CD4-positive, alpha-beta T cell (primary cell): Measurements from ENCODE around the gene OAS2. TPM values are rescaled to one million over a fixed set of nuclear protein-coding genes. Genes with fewer than 3 reads are reported as not detected.

Experiments
- ATAC-seq: fragments of 200-7000 bp; cut with Tn5 transposase; one replicate; pipeline ENCODE4 v1.10.0; 2022; ENCODE audit warnings: mild to moderate bottlenecking; ENCODE audit not compliant: poor library complexity
- CTCF ChIA-PET: fragments of 350-600 bp; sonication (Branson Sonifier 250); formaldehyde crosslinking; loops from one replicate; lab custom pipeline; 2021; ENCODE audit warnings: antibody characterized with exemption, inconsistent platforms; lab: Charles Lee
- POLR2A ChIA-PET: fragments of 350-600 bp; sonication (Branson Sonifier 250); formaldehyde crosslinking; loops from one replicate; lab custom pipeline; 2021; ENCODE audit warnings: antibody characterized with exemption, inconsistent platforms; lab: Charles Lee
- DNase-seq, 14 experiments: peaks; one replicate each; pipeline ENCODE4 v3.0.0-alpha.2; 2013 to 2020; ENCODE audit warnings: mixed read lengths in 2 of 14
- H3K27ac ChIP-seq, 2 donors: one replicate each; pipeline versions ENCODE4 v1.5.1 to v1.7.0; 2013; ENCODE audit warnings: low read length in 2 of 2, low read depth in 1 of 2, mild to moderate bottlenecking in 1 of 2
- H3K27me3 ChIP-seq, 2 experiments: 1 replicate in 1 of 2; 2 replicates in 1 of 2; pipeline versions ENCODE4 v1.6.1 to v1.7.0; 2013; ENCODE audit warnings: low read length in 2 of 2, control low read depth in 1 of 2, mild to moderate bottlenecking in 1 of 2, moderate library complexity in 1 of 2; ENCODE audit not compliant: insufficient read depth in 2 of 2, control insufficient read depth in 1 of 2
- H3K36me3 ChIP-seq: one replicate; pipeline ENCODE4 v1.6.1; 2013; ENCODE audit warnings: low read length, control low read depth; ENCODE audit not compliant: insufficient read depth
- H3K4me1 ChIP-seq: one replicate; pipeline ENCODE4 v1.6.1; 2013; ENCODE audit warnings: low read length, control low read depth; ENCODE audit not compliant: insufficient read depth
- H3K4me3 ChIP-seq: one replicate; pipeline ENCODE4 v1.5.1; 2013; ENCODE audit warnings: mild to moderate bottlenecking, low read length, moderate library complexity
- H3K9me3 ChIP-seq, 2 experiments: 1 replicate in 1 of 2; 2 replicates in 1 of 2; pipeline versions ENCODE4 v1.6.1 to v1.7.0; 2013; ENCODE audit warnings: low read length in 2 of 2, mild to moderate bottlenecking in 2 of 2, control low read depth in 1 of 2, moderate library complexity in 1 of 2; ENCODE audit not compliant: control insufficient read depth in 1 of 2, insufficient read depth in 1 of 2
- H3K27ac Mint-ChIP-seq: one replicate; pipeline ENCODE4 v1.8.0; 2020; ENCODE audit warnings: mixed read lengths
- H3K27me3 Mint-ChIP-seq: one replicate; pipeline ENCODE4 v1.8.0; 2021; ENCODE audit warnings: mixed read lengths
- H3K36me3 Mint-ChIP-seq: one replicate; pipeline ENCODE4 v1.8.0; 2021; ENCODE audit warnings: low read depth, mixed read lengths
- H3K4me1 Mint-ChIP-seq: one replicate; pipeline ENCODE4 v1.8.0; 2021; ENCODE audit warnings: low read depth, mixed read lengths
- H3K4me3 Mint-ChIP-seq: one replicate; pipeline ENCODE4 v1.8.0; 2020; ENCODE audit warnings: mild to moderate bottlenecking, mixed read lengths
- H3K9me3 Mint-ChIP-seq: one replicate; pipeline ENCODE4 v1.8.0; 2020; ENCODE audit warnings: mixed read lengths
- CTCF ChIP-seq: fragments of 200-600 bp; IDR thresholded peaks from one replicate; pipeline ENCODE4 v1.8.0; 2022; ENCODE audit warnings: antibody characterized with exemption, mild to moderate bottlenecking
- intact Hi-C, 2 experiments: fragments of 100-400 bp; cut with DNase I in 1 of 2; cut with micrococcal nuclease in 1 of 2; formaldehyde crosslinking; loops; one replicate each; pipeline versions ENCODE4 v1.15.1 to v1.9.0; 2023 to 2025; cut with DNase I, micrococcal nuclease
- total RNA-seq, 174 experiments: library from RNA in 2 of 174; stranded (reverse) in 2 of 174; gene quantifications; one replicate each; pipeline ENCODE4 v1.2.3 and lab custom pipeline; 2021 to 2026

OAS2 gene
- total RNA-seq, 2 experiments from 2014 or later, result 15.0 to 16.2 TPM

- Mint-ChIP-seq H3K4me1 (no peaks in the 10 kb centered on the region), H3K36me3 (peaks cover 97% of the 10 kb centered on the region), H3K4me3 (no peak overlapping the region), H3K27ac (no peak overlapping the region), H3K9me3 (no peaks in the 10 kb centered on the region), H3K27me3 (no peaks in the 10 kb centered on the region)
- intact Hi-C loops, result no loop called here
- peaks cover 0 to 16% of the 10 kb centered on the region in 2 experiments for H3K9me3 ChIP-seq
- H3K27ac ChIP-seq, result no peak overlapping the region
- no peaks in the 10 kb centered on the region for H3K27me3 ChIP-seq
- ATAC-seq (no peak), DNase-seq (no peak)
- ChIA-PET POLR2A (interaction anchor here (0.8 to 2.3 kb wide), 2 partner anchors 28 to 29 kb away, joined by 3 to 8 read pairs; partner anchors contain the start of gene OAS2), CTCF (interaction anchor here (0.7 to 1.0 kb wide), 2 partner anchors 19 to 167 kb away, joined by 3 read pairs; no protein-coding TSS in a partner anchor)
- TF ChIP-seq CTCF, result no peak
- H3K36me3 ChIP-seq, result peaks cover 96% of the 10 kb centered on the region
- no peaks in the 10 kb centered on the region for H3K4me1 ChIP-seq
- H3K4me3 ChIP-seq, result no peak overlapping the region
Observed at GRCh38 chr12:113007166-113007565, 28.8 kb downstream of the OAS2 start.

- H3K4me3 ChIP-seq, result no peak overlapping the region
- Mint-ChIP-seq H3K27ac (no peak overlapping the region), H3K4me3 (no peak overlapping the region), H3K36me3 (peaks cover 73% of the 10 kb centered on the region), H3K27me3 (no peaks in the 10 kb centered on the region), H3K9me3 (no peaks in the 10 kb centered on the region), H3K4me1 (no peaks in the 10 kb centered on the region)
- POLR2A ChIA-PET, result no interaction called here
- H3K27me3 ChIP-seq, result no peaks in the 10 kb centered on the region
- intact Hi-C loops, result no loop called here
- CTCF ChIA-PET, result no interaction called here
- no peak for ATAC-seq
- peaks cover 61% of the 10 kb centered on the region for H3K36me3 ChIP-seq
- TF ChIP-seq CTCF, result no peak
- no peaks in the 10 kb centered on the region for H3K4me1 ChIP-seq
- no peak for DNase-seq
- no peak overlapping the region for H3K27ac ChIP-seq
- H3K9me3 ChIP-seq, result peaks cover 0 to 16% of the 10 kb centered on the region in 2 experiments
Observed at GRCh38 chr12:113010701-113011100, 32.4 kb downstream of the OAS2 start.

- Histone ChIP-seq H3K36me3 (peaks cover 22% of the 10 kb centered on the region), H3K27ac (no peak overlapping the region), H3K4me3 (no peak overlapping the region), H3K4me1 (no peaks in the 10 kb centered on the region), H3K27me3 (no peaks in the 10 kb centered on the region), H3K9me3 (peaks cover 0 to 16% of the 10 kb centered on the region in 2 experiments)
- H3K36me3 Mint-ChIP-seq, result peaks cover 35% of the 10 kb centered on the region
- H3K27me3 Mint-ChIP-seq, result no peaks in the 10 kb centered on the region
- H3K4me1 Mint-ChIP-seq, result no peaks in the 10 kb centered on the region
- H3K27ac Mint-ChIP-seq, result no peak overlapping the region
- ATAC-seq (no peak), DNase-seq (no peak)
- no peaks in the 10 kb centered on the region for H3K9me3 Mint-ChIP-seq
- CTCF ChIA-PET, result no interaction called here
- H3K4me3 Mint-ChIP-seq, result no peak overlapping the region
- POLR2A ChIA-PET, result no interaction called here
- intact Hi-C loops, result no loop called here
- no peak for TF ChIP-seq CTCF
Observed at GRCh38 chr12:113014565-113014964, 36.2 kb downstream of the OAS2 start.
